ENCODE data around the gene ARRB1. TPM values are rescaled to one million over a fixed set of nuclear protein-coding genes. Genes with fewer than 3 reads are reported as not detected.

ARRB1 gene
- total RNA-seq, 1 experiment from 2014 or later, result 116 TPM

GRCh38 chr11:75351791-75352587 lies 528 bp upstream of the ARRB1 start:
- ChIA-PET POLR2A (interaction anchor here (0.5 to 1.6 kb wide), 13 partner anchors 9 to 201 kb away, joined by 3 to 16 read pairs (median 7); no protein-coding TSS in a partner anchor), CTCF (interaction anchor here (0.6 to 3.9 kb wide), 14 partner anchors 9 to 104 kb away, joined by 3 to 35 read pairs (median 8); no protein-coding TSS in a partner anchor)
- H3K4me3 Mint-ChIP-seq (ENCODE audit: unreplicated experiment), result peak overlapping the region; percentile 99
- H3K4me3 ChIP-seq (ENCODE audit: low read depth, low read length), result peak overlapping the region; percentile 56
- H3K36me3 ChIP-seq (ENCODE audit: control insufficient read depth, insufficient read depth, low read length), result no peaks in the 10 kb centered on the region; the same call in 1 of the 2 replicates
- DNase-seq, result peak; percentile 87 to 89
- no peaks in the 10 kb centered on the region for H3K27me3 ChIP-seq (replicated peaks; ENCODE audit: control insufficient read depth, insufficient read depth, low read length)
- no peaks in the 10 kb centered on the region for H3K9me3 ChIP-seq
- H3K27me3 Mint-ChIP-seq (ENCODE audit: insufficient read depth, unreplicated experiment), result no peaks in the 10 kb centered on the region
- no peaks in the 10 kb centered on the region for H3K9me3 Mint-ChIP-seq (ENCODE audit: unreplicated experiment)
- H3K36me3 Mint-ChIP-seq (ENCODE audit: insufficient read depth, unreplicated experiment), result peaks cover 14% of the 10 kb centered on the region
- no TSS peak for BruUV-seq (replicated peaks)
- H3K4me1 Mint-ChIP-seq (ENCODE audit: low read depth, unreplicated experiment), result peaks cover 47% of the 10 kb centered on the region
- intact Hi-C loops (cut with micrococcal nuclease; ENCODE audit: unreplicated experiment), result loop anchor here (1.0 to 2.0 kb wide), 4 partner anchors 9 to 32 kb away; no protein-coding TSS in a partner anchor
- H3K4me1 ChIP-seq, result peaks cover 49% of the 10 kb centered on the region
- peak overlapping the region; percentile 98 for H3K27ac Mint-ChIP-seq (ENCODE audit: unreplicated experiment)
- TF ChIP-seq, protein P1, sequence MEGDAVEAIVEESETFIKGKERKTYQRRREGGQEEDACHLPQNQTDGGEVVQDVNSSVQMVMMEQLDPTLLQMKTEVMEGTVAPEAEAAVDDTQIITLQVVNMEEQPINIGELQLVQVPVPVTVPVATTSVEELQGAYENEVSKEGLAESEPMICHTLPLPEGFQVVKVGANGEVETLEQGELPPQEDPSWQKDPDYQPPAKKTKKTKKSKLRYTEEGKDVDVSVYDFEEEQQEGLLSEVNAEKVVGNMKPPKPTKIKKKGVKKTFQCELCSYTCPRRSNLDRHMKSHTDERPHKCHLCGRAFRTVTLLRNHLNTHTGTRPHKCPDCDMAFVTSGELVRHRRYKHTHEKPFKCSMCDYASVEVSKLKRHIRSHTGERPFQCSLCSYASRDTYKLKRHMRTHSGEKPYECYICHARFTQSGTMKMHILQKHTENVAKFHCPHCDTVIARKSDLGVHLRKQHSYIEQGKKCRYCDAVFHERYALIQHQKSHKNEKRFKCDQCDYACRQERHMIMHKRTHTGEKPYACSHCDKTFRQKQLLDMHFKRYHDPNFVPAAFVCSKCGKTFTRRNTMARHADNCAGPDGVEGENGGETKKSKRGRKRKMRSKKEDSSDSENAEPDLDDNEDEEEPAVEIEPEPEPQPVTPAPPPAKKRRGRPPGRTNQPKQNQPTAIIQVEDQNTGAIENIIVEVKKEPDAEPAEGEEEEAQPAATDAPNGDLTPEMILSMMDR (IDR thresholded peaks at IDR 0.05; ENCODE audit: insufficient read depth in 1 of 2, low read depth in 1 of 2, low read length in 1 of 2, severe bottlenecking in 1 of 2, unreplicated experiment in 1 of 2), result peak; percentile 60 to 82

DNA sequence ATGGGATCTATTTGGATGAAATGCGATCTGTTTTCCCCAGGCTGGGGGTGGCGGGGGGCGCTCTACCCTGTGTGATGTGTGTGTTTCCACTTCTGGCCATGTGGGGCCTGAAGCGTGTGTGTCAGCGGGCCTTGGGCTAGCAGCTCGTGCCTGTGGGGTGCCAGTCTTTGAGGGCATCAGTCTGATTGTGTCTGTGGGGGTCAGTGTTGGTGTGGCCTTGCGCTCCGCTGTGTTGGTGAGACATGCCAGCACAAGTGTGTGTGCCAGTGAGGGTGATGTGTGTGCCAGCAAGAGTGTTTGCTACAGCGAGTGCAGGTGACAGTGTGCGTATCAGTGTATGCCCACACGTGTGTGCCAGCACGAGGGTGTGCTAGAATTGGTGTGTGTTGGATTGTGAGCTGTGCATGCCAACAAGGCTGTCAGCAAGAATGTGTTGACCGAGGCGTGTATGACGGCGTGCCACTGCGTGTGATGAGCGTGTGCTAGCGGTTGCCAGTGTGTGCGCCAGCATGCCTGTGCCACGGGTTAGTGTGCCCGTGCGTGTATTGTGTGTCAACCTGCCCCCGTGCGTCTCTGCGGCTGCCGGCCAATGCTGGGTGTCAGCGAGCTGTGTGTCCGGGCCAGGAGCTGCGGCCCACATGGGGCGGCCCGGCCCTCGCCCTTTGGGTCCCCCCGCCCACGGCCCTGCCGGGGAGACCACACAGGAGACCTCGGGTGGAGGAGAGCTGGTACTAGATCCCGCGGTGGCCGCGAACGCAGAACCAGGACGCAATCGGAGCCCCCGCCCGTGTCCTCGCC lies 519 bp downstream of the ARRB1 start:
- Mint-ChIP-seq H3K27me3 (ENCODE audit: insufficient read depth, unreplicated experiment) (no peaks in the 10 kb centered on the region), H3K27ac (ENCODE audit: unreplicated experiment) (peak overlapping the region; percentile 98), H3K4me3 (ENCODE audit: unreplicated experiment) (peak overlapping the region; percentile 99), H3K9me3 (ENCODE audit: unreplicated experiment) (no peaks in the 10 kb centered on the region), H3K36me3 (ENCODE audit: insufficient read depth, unreplicated experiment) (peaks cover 15% of the 10 kb centered on the region), H3K4me1 (ENCODE audit: low read depth, unreplicated experiment) (peaks cover 49% of the 10 kb centered on the region)
- Histone ChIP-seq H3K4me3 (ENCODE audit: low read depth, low read length) (peak overlapping the region; percentile 56), H3K4me1 (peaks cover 49% of the 10 kb centered on the region), H3K9me3 (no peaks in the 10 kb centered on the region), H3K36me3 (ENCODE audit: control insufficient read depth, insufficient read depth, low read length) (no peaks in the 10 kb centered on the region; the same call in 1 of the 2 replicates), H3K27me3 (replicated peaks; ENCODE audit: control insufficient read depth, insufficient read depth, low read length) (no peaks in the 10 kb centered on the region)
- DNase-seq, result peak in 1 of 2 experiments; percentile 57
- TF ChIP-seq, protein P1 (IDR thresholded peaks at IDR 0.05; ENCODE audit: insufficient read depth in 1 of 2, low read depth in 1 of 2, low read length in 1 of 2, severe bottlenecking in 1 of 2, unreplicated experiment in 1 of 2), result peak in 1 of 2 experiments; percentile 42
- ChIA-PET POLR2A (interaction anchor here (0.6 to 1.6 kb wide), 5 partner anchors 18 to 208 kb away, joined by 3 to 14 read pairs (median 6); no protein-coding TSS in a partner anchor), CTCF (interaction anchor here (0.7 to 3.9 kb wide), 4 partner anchors 11 to 36 kb away, joined by 3 to 35 read pairs (median 8); no protein-coding TSS in a partner anchor)
- intact Hi-C loops (cut with micrococcal nuclease; ENCODE audit: unreplicated experiment), result loop anchor here (2.0 kb wide), 1 partner anchor 22 kb away; no protein-coding TSS in a partner anchor
- TSS peak; percentile 31 for BruUV-seq (replicated peaks)

Measured in Caco-2 (cell line).